H9 (cell line): Measurements from ENCODE around the gene MYOF. TPM values are rescaled to one million over a fixed set of nuclear protein-coding genes. Genes with fewer than 3 reads are reported as not detected.

ENCODE experiments used
- DNase-seq: peaks from one replicate; pipeline ENCODE4 v3.0.0-alpha.2; 2017
- H2AFZ ChIP-seq: one replicate; pipeline ENCODE4 v1.6.1; 2013; ENCODE audit warnings: mild to moderate bottlenecking, low read length, control low read depth, moderate library complexity
- H2AK5ac ChIP-seq: 2 replicates; pipeline ENCODE4 v1.6.1; 2013; ENCODE audit warnings: low read length, control low read depth, mixed read lengths; ENCODE audit not compliant: insufficient read length
- H2BK120ac ChIP-seq: one replicate; pipeline ENCODE4 v1.6.1; 2013; ENCODE audit warnings: low read depth, mild to moderate bottlenecking, low read length, control low read depth, inconsistent platforms; ENCODE audit not compliant: poor library complexity, severe bottlenecking
- H2BK12ac ChIP-seq: 2 replicates; pipeline ENCODE4 v1.6.1; 2013; ENCODE audit warnings: low read length, control low read depth, mixed read lengths, low read depth; ENCODE audit not compliant: insufficient read length
- H2BK15ac ChIP-seq: 2 replicates; pipeline ENCODE4 v1.6.1; 2013; ENCODE audit warnings: low read depth, low read length, control low read depth
- H2BK20ac ChIP-seq: one replicate; pipeline ENCODE4 v1.6.1; 2013; ENCODE audit warnings: low read depth, mild to moderate bottlenecking, low read length, control low read depth, inconsistent platforms; ENCODE audit not compliant: poor library complexity, severe bottlenecking
- H2BK5ac ChIP-seq: 2 replicates; pipeline ENCODE4 v1.6.1; 2013; ENCODE audit warnings: low read length, control low read depth, mixed read lengths; ENCODE audit not compliant: insufficient read length
- H3K14ac ChIP-seq: 2 replicates; pipeline ENCODE4 v1.6.1; 2013; ENCODE audit warnings: low read length, control low read depth; ENCODE audit not compliant: insufficient read depth
- H3K18ac ChIP-seq: 2 replicates; pipeline ENCODE4 v1.6.1; 2013; ENCODE audit warnings: low read depth, mild to moderate bottlenecking, mixed read lengths, low read length, control low read depth; ENCODE audit not compliant: insufficient read length
- H3K23ac ChIP-seq: 2 replicates; pipeline ENCODE4 v1.6.1; 2013; ENCODE audit warnings: low read length, control low read depth, mixed read lengths, low read depth; ENCODE audit not compliant: insufficient read length
- H3K23me2 ChIP-seq: 2 replicates; pipeline ENCODE4 v1.6.1; 2013; ENCODE audit warnings: low read depth, mild to moderate bottlenecking, mixed read lengths, low read length, control low read depth; ENCODE audit not compliant: insufficient read length, poor library complexity, severe bottlenecking
- H3K27ac ChIP-seq: 2 replicates; pipeline ENCODE4 v1.5.1; 2013; ENCODE audit warnings: low read length, control low read depth, mixed read lengths, low read depth; ENCODE audit not compliant: insufficient read length
- H3K27me3 ChIP-seq: 2 replicates; pipeline ENCODE4 v1.6.1; 2013; ENCODE audit warnings: low read length, control low read depth, inconsistent platforms; ENCODE audit not compliant: insufficient read depth
- H3K4ac ChIP-seq: 2 replicates; pipeline ENCODE4 v1.6.1; 2013; ENCODE audit warnings: low read depth, mild to moderate bottlenecking, control low read depth, inconsistent platforms, low read length, moderate library complexity
- H3K4me1 ChIP-seq: 2 replicates; pipeline ENCODE4 v1.6.1; 2013; ENCODE audit warnings: low read length, control low read depth, inconsistent platforms; ENCODE audit not compliant: insufficient read depth
- H3K4me2 ChIP-seq: 2 replicates; pipeline ENCODE4 v1.6.1; 2013; ENCODE audit warnings: low read length, control low read depth, mixed read lengths; ENCODE audit not compliant: insufficient read length, insufficient read depth
- H3K56ac ChIP-seq: 2 replicates; pipeline ENCODE4 v1.6.1; 2013; ENCODE audit warnings: low read depth, mild to moderate bottlenecking, mixed read lengths, low read length, control low read depth; ENCODE audit not compliant: insufficient read length
- H3K79me1 ChIP-seq: 2 replicates; pipeline ENCODE4 v1.6.1; 2013; ENCODE audit warnings: low read depth, mild to moderate bottlenecking, moderate library complexity, low read length, control low read depth, inconsistent platforms; ENCODE audit not compliant: insufficient read depth, poor library complexity, severe bottlenecking
- H3K79me2 ChIP-seq: 2 replicates; pipeline ENCODE4 v1.6.1; 2013; ENCODE audit warnings: low read length, control low read depth, inconsistent platforms; ENCODE audit not compliant: insufficient read depth
- H3K9ac ChIP-seq: 2 replicates; pipeline ENCODE4 v1.6.1; 2013; ENCODE audit warnings: low read length, control low read depth, mixed read lengths; ENCODE audit not compliant: insufficient read length; ENCODE audit errors: extremely low read depth
- H3K9me3 ChIP-seq: one replicate; pipeline ENCODE4 v1.6.1; 2013; ENCODE audit warnings: low read depth, low read length, inconsistent platforms; ENCODE audit not compliant: control insufficient read depth
- H3T11ph ChIP-seq: one replicate; pipeline ENCODE4 v1.6.1; 2013; ENCODE audit warnings: mild to moderate bottlenecking, low read length, control low read depth, inconsistent platforms
- H4K20me1 ChIP-seq: one replicate; pipeline ENCODE4 v1.6.1; 2013; ENCODE audit not compliant: control insufficient read depth, insufficient read length, insufficient read depth
- H4K5ac ChIP-seq: 2 replicates; pipeline ENCODE4 v1.6.1; 2013; ENCODE audit warnings: low read depth, mild to moderate bottlenecking, mixed read lengths, low read length, control low read depth; ENCODE audit not compliant: insufficient read length
- H4K8ac ChIP-seq: replicated peaks from 2 replicates; pipeline ENCODE4 v1.6.1; 2013; ENCODE audit warnings: low read length, control low read depth, mixed read lengths, low read depth; ENCODE audit not compliant: insufficient read length
- H4K91ac ChIP-seq: 2 replicates; pipeline ENCODE4 v1.6.1; 2013; ENCODE audit warnings: low read depth, mild to moderate bottlenecking, moderate library complexity, mixed read lengths, low read length, control low read depth; ENCODE audit not compliant: insufficient read length
- H3K27ac Mint-ChIP-seq, 3 experiments: 2 replicates in 2 of 3; 3 replicates in 1 of 3; pipeline ENCODE4 v1.8.0; 2020 to 2021; ENCODE audit warnings: mixed read lengths in 3 of 3, mild to moderate bottlenecking in 1 of 3, moderate library complexity in 1 of 3
- H3K27me3 Mint-ChIP-seq: 2 replicates; pipeline ENCODE4 v1.8.0; 2021; ENCODE audit warnings: low read depth, mild to moderate bottlenecking, moderate library complexity, mixed read lengths
- H3K36me3 Mint-ChIP-seq, 3 experiments: 2 replicates in 2 of 3; 3 replicates in 1 of 3; pipeline ENCODE4 v1.8.0; 2020 to 2021; ENCODE audit warnings: low read depth in 3 of 3, mixed read lengths in 3 of 3; ENCODE audit not compliant: insufficient read depth in 1 of 3
- H3K4me1 Mint-ChIP-seq, 2 experiments: 2 replicates each; pipeline ENCODE4 v1.8.0; 2020; ENCODE audit warnings: mixed read lengths in 2 of 2
- H3K4me3 Mint-ChIP-seq, 2 experiments: 2 replicates in 1 of 2; 3 replicates in 1 of 2; pipeline ENCODE4 v1.8.0; 2020 to 2021; ENCODE audit warnings: mild to moderate bottlenecking in 2 of 2, mixed read lengths in 2 of 2, moderate library complexity in 1 of 2
- H3K9me3 Mint-ChIP-seq, 2 experiments: 2 replicates in 1 of 2; 3 replicates in 1 of 2; pipeline ENCODE4 v1.8.0; 2020; ENCODE audit warnings: mild to moderate bottlenecking in 2 of 2, mixed read lengths in 2 of 2, moderate library complexity in 1 of 2
- CTCF ChIP-seq: fragments of 200-600 bp; sonication (generic); conservative IDR thresholded peaks from 3 replicates; pipeline ENCODE4 v1.8.0; 2021; ENCODE audit warnings: antibody characterized with exemption, mild to moderate bottlenecking
- WGBS: extraction: QIAGEN DNeasy Blood & Tissue Kit; methylation state at CpG from one replicate; pipeline ENCODE4 v1.1.7; 2013; ENCODE audit warnings: missing lambda C conversion rate, low lambda C conversion rate, mixed read lengths; ENCODE audit not compliant: insufficient read length; ENCODE audit errors: extremely low coverage; 5-methylcytosine and 5-hydroxymethylcytosine counted together
- total RNA-seq: library from RNA; stranded (reverse); gene quantifications from 2 replicates; pipeline ENCODE4 v1.2.1, GENCODE V29; 2021

MYOF gene
- total RNA-seq, 1 experiment from 2014 or later = 2.8 TPM

DNA sequence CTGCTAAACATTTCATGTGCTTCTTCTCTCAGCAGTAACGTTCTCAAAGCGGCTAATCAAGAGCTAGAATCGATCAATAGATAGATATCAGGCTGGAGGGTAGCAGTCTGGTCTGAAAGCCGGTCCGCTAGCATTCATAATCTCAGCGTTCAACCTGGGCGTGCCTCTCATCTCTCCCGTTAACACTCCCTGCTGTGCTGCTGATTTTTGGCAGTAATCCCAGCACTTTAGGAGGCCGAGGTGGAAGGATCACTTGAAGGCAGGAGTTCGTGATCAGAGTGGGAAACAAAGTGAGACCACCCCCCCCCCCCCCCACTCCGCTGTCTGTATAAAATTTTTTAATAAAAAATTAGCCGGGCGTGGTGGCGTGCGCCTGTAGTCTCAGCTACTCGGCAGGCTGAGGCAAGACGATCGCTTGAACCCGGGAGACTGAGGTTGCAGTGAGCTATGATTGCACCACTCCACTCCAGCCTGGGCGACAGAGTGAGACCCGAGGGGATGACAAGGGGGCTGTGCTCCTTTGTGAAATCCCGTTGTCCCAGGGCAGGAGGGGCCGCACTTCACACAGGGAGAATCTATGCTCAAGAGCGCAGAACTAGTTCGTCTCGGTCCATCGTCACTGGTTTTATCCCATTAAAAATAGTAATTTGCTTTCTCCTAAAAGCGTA is 13.7 kb upstream of the MYOF start:
- H3K36me3 Mint-ChIP-seq = peaks cover 0 to 12% (median 12%) of the 10 kb centered on the region in 3 experiments; a peak in 5 of 7 replicates

More for the DNA sequence above, 13.7 kb upstream of the MYOF start:
- Histone ChIP-seq H3K4ac (no peak overlapping the region), H2AK5ac (no peak overlapping the region), H3T11ph (no peak overlapping the region), H3K23me2 (peaks cover 9% of the 10 kb centered on the region), H2AFZ (no peak overlapping the region), H2BK12ac (no peak overlapping the region), H3K9me3 (no peaks in the 10 kb centered on the region), H4K20me1 (no peaks in the 10 kb centered on the region), H3K27me3 (no peaks in the 10 kb centered on the region), H3K4me2 (peak overlapping the region; percentile 73), H4K5ac (no peak overlapping the region), H3K9ac (peak overlapping the region; percentile 64), H4K8ac (no peak overlapping the region), H3K56ac (no peak overlapping the region), H2BK20ac (no peak overlapping the region), H3K79me2 (peaks cover 3% of the 10 kb centered on the region; the same call in 1 of the 2 replicates), H3K27ac (no peak overlapping the region), H3K23ac (no peak overlapping the region), H2BK5ac (no peak overlapping the region), H3K18ac (no peak overlapping the region), H3K4me1 (no peaks in the 10 kb centered on the region), H2BK15ac (no peak overlapping the region), H3K79me1 (no peaks in the 10 kb centered on the region), H4K91ac (no peak overlapping the region), H3K14ac (no peak overlapping the region), H2BK120ac (no peak overlapping the region)
- Mint-ChIP-seq H3K4me1 (peaks cover 18 to 22% of the 10 kb centered on the region in 2 experiments), H3K27ac (peak overlapping the region in 1 of 3 experiments; percentile 54; a peak in 2 of 7 replicates), H3K27me3 (peaks cover 12% of the 10 kb centered on the region), H3K4me3 (peak overlapping the region; percentile 83 to 95), H3K9me3 (no peaks in the 10 kb centered on the region)
- TF ChIP-seq CTCF = no peak
- no CpG with 5 or more reads among the region's 28 CpGs for WGBS
- no peak for DNase-seq
